ENCODE data around the gene C5orf22. TPM values are rescaled to one million over a fixed set of nuclear protein-coding genes. Genes with fewer than 3 reads are reported as not detected.
"Not testable (repeated sequence)": the region's sequence is repeated elsewhere in the genome, so short reads cannot be mapped to it uniquely, and the experiment has no call there.

The C5orf22 gene
- total and polyA plus RNA-seq, 8 donors, result 1.4 to 40.6 (median 8.6) TPM

DNA sequence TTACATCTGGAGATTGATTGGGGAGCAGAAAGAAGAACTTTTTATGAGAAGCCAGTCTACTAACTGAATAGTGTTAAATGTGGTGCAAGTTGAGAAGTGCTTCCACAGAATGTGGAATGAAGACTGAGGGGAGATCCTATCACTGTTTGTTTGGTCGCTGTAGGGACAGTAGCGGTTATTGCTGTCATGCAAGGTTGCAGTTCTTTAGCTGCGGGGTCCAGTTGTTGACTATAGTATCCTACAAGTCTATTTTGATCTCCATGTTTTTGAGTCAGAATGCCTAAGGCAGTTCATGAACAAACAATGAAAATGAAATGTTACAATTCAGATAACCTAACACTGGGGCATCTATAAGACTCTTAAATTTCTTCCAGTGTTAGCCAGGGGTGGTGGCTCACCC, 61.6 kb downstream of the C5orf22 start:
- no peak overlapping the region for H3K27ac ChIP-seq
- H3K4me3 ChIP-seq, result no peak overlapping the region
- no peak for DNase-seq
- no peaks in the 10 kb centered on the region for H3K4me1 ChIP-seq
- 76 to 82% (median 81%) methylated on average over 3 of the region's 3 CpGs for WGBS, 5 donors
- no peaks in the 10 kb centered on the region for H3K36me3 ChIP-seq
- TF ChIP-seq EP300 (IDR thresholded peaks at IDR 0.05), result no peak
- TF ChIP-seq POLR2AphosphoS5 (IDR thresholded peaks at IDR 0.05), result no peak
- TF ChIP-seq POLR2A (IDR thresholded peaks at IDR 0.05), result no peak
- H3K9me3 ChIP-seq, result no peaks in the 10 kb centered on the region
- intact Hi-C loops (cut with DNase I; ENCODE audit: low total_unique reads), result no loop called here
- peaks cover 0 to 14% (median 0%) of the 10 kb centered on the region in 3 donors for H3K27me3 ChIP-seq

GRCh38 chr5:31596354-31596753, 64.3 kb downstream of the C5orf22 start:
- Histone ChIP-seq H3K27ac (no peak overlapping the region), H3K9me3 (no peaks in the 10 kb centered on the region), H3K4me1 (no peaks in the 10 kb centered on the region), H3K36me3 (no peaks in the 10 kb centered on the region), H3K4me3 (no peak overlapping the region), H3K27me3 (peaks cover 0 to 14% (median 0%) of the 10 kb centered on the region in 3 donors)
- 35 to 55% (median 44%) methylated on average over 1 of the region's 1 CpG for WGBS, 5 donors
- TF ChIP-seq POLR2A (IDR thresholded peaks at IDR 0.05) (no peak), CTCF (IDR thresholded peaks at IDR 0.05) (no peak), POLR2AphosphoS5 (IDR thresholded peaks at IDR 0.05) (no peak), EP300 (IDR thresholded peaks at IDR 0.05) (no peak)
- intact Hi-C loops (cut with DNase I; ENCODE audit: low total_unique reads), result no loop called here
- DNase-seq, result no peak

- peaks cover 0 to 14% (median 0%) of the 10 kb centered on the region in 3 donors for H3K27me3 ChIP-seq
- H3K27ac ChIP-seq, result no peak overlapping the region
- intact Hi-C loops (cut with DNase I; ENCODE audit: low total_unique reads), result no loop called here
- TF ChIP-seq POLR2A (IDR thresholded peaks at IDR 0.05), result no peak
- TF ChIP-seq POLR2AphosphoS5 (IDR thresholded peaks at IDR 0.05), result no peak
- TF ChIP-seq EP300 (IDR thresholded peaks at IDR 0.05), result no peak
- no peak for TF ChIP-seq CTCF (IDR thresholded peaks at IDR 0.05)
- H3K9me3 ChIP-seq, result no peaks in the 10 kb centered on the region
- H3K4me1 ChIP-seq, result no peaks in the 10 kb centered on the region
- 74 to 80% (median 79%) methylated on average over 5 of the region's 5 CpGs for WGBS, 5 donors
- H3K36me3 ChIP-seq, result no peaks in the 10 kb centered on the region
- H3K4me3 ChIP-seq, result no peak overlapping the region
- DNase-seq, result no peak
Observed at GRCh38 chr5:31598640-31599611, 66.8 kb downstream of the C5orf22 start.

- H3K9me3 ChIP-seq; H3K27ac ChIP-seq; H3K4me3 ChIP-seq; intact Hi-C loops (cut with DNase I; ENCODE audit: low total_unique reads); DNase-seq; H3K36me3 ChIP-seq; H3K4me1 ChIP-seq; H3K27me3 ChIP-seq: not testable (repeated sequence)
- WGBS, 5 donors, result 86 to 87% (median 86%) methylated on average over 4 of the region's 4 CpGs
Observed at GRCh38 chr5:31602305-31602704, 70.2 kb downstream of the C5orf22 start.

DNA sequence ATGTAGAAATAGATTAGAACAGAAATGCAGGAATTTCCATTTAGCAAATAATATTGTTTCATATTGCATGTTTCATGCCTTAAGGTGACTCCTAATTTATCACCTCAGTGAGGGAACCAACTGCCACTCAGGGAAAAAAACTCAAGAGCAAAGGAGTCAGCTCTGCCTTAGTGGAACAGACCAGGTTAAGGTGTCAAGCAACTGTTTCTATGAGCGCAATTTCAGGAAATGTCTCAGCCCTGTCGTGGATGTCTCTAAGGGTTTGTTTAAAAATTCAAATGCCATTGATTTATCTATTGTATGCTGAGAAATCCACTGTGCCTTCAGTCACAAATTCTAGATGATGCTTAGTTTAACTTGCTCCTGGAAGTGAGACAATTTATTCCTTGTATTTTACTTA, 72.1 kb downstream of the C5orf22 start:
- H3K27ac ChIP-seq, result no peak overlapping the region
- no peaks in the 10 kb centered on the region for H3K36me3 ChIP-seq
- no peaks in the 10 kb centered on the region for H3K27me3 ChIP-seq
- no peak for TF ChIP-seq POLR2A (IDR thresholded peaks at IDR 0.05)
- no peak for TF ChIP-seq CTCF (IDR thresholded peaks at IDR 0.05)
- TF ChIP-seq EP300 (IDR thresholded peaks at IDR 0.05), result no peak
- TF ChIP-seq POLR2AphosphoS5 (IDR thresholded peaks at IDR 0.05), result no peak
- intact Hi-C loops (cut with DNase I; ENCODE audit: low total_unique reads), result no loop called here
- 62 to 73% (median 68%) methylated on average over 2 of the region's 2 CpGs for WGBS, 5 donors
- no peak overlapping the region for H3K4me3 ChIP-seq
- no peaks in the 10 kb centered on the region for H3K9me3 ChIP-seq
- no peak for DNase-seq
- H3K4me1 ChIP-seq, result no peaks in the 10 kb centered on the region

Measured in stomach (tissue), 9 donors.